DOHH2 (cell line): ENCODE measurements around the gene SYCN.

Source experiments
- H3F3A ChIP-seq: fragments of 200-600 bp; sonication (generic), shearing (Covaris generic); 2 replicates; pipeline ENCODE4 v1.6.0; 2016; ENCODE audit warnings: antibody characterized with exemption, mild to moderate bottlenecking; ENCODE audit not compliant: control insufficient read depth, insufficient read depth
- H3K27ac ChIP-seq: fragments of 200-600 bp; sonication (generic); 2 replicates; pipeline ENCODE4 v1.5.1; 2014; ENCODE audit warnings: low read depth, mild to moderate bottlenecking, low read length, moderate library complexity
- H3K27me3 ChIP-seq: fragments of 200-600 bp; sonication (generic); 2 replicates; pipeline ENCODE4 v1.6.1; 2014; ENCODE audit warnings: mild to moderate bottlenecking, low read length, mixed read lengths; ENCODE audit not compliant: control insufficient read depth
- H3K36me3 ChIP-seq: fragments of 200-600 bp; sonication (generic); 2 replicates; pipeline ENCODE4 v1.6.1; 2014; ENCODE audit warnings: mild to moderate bottlenecking, low read length, moderate library complexity, mixed read lengths; ENCODE audit not compliant: control insufficient read depth
- H3K4me1 ChIP-seq: fragments of 200-600 bp; sonication (generic); 2 replicates; pipeline ENCODE4 v1.6.1; 2014; ENCODE audit warnings: mild to moderate bottlenecking, low read length, mixed read lengths; ENCODE audit not compliant: control insufficient read depth
- H3K4me2 ChIP-seq: fragments of 200-600 bp; sonication (generic); 2 replicates; pipeline ENCODE4 v1.6.0; 2014; ENCODE audit warnings: mild to moderate bottlenecking, low read length, moderate library complexity
- H3K4me3 ChIP-seq: fragments of 200-600 bp; sonication (generic); 2 replicates; pipeline ENCODE4 v1.5.1; 2014; ENCODE audit warnings: mild to moderate bottlenecking, low read length, mixed read lengths
- H3K79me2 ChIP-seq: fragments of 200-600 bp; sonication (generic); 2 replicates; pipeline ENCODE4 v1.6.1; 2014; ENCODE audit warnings: mild to moderate bottlenecking, low read length, mixed read lengths; ENCODE audit not compliant: control insufficient read depth
- H3K9me2 ChIP-seq: fragments of 200-600 bp; sonication (generic); replicated peaks from 2 replicates; pipeline ENCODE4 v1.6.1; 2014; ENCODE audit warnings: mild to moderate bottlenecking, low read length, mixed read lengths; ENCODE audit not compliant: control insufficient read depth
- H3K9me3 ChIP-seq: fragments of 200-600 bp; sonication (generic); 2 replicates; pipeline ENCODE4 v1.6.1; 2014; ENCODE audit warnings: antibody characterized with exemption, low read length, mixed read lengths; ENCODE audit not compliant: control insufficient read depth, insufficient read depth
- H4K20me1 ChIP-seq: fragments of 200-600 bp; sonication (generic); 2 replicates; pipeline ENCODE4 v1.6.0; 2014; ENCODE audit warnings: low read depth, mild to moderate bottlenecking, antibody characterized with exemption, low read length, moderate library complexity; ENCODE audit not compliant: control insufficient read depth, insufficient read depth
- EZH2phosphoT487 ChIP-seq: fragments of 200-600 bp; sonication (generic); IDR thresholded peaks from 2 replicates; pipeline ENCODE4 v1.6.1; 2017; ENCODE audit warnings: borderline replicate concordance, mild to moderate bottlenecking, antibody characterized with exemption, low read length, moderate library complexity, mixed read lengths
- TF ChIP-seq, protein P1 (sequence below): fragments of 200-600 bp; sonication (generic); IDR thresholded peaks from one replicate; pipeline ENCODE4 v1.5.1; 2014; ENCODE audit warnings: antibody characterized with exemption, mild to moderate bottlenecking, low read depth, low read length; ENCODE audit not compliant: poor library complexity, severe bottlenecking

SYCN gene

GRCh38 chr19:39203372-39204341 lies at the start of gene SYCN:
Gene SYCN, minus strand, starts transcription at chr19:39204263. Its CDS starts 9 bp downstream, at chr19:39204254.
- Histone ChIP-seq H3K27ac (no peak within 1 kb of the TSS), H3K9me3 (no peaks in the 10 kb centered on the region), H3K27me3 (no peaks in the 10 kb centered on the region), H3K9me2 (no peaks in the 10 kb centered on the region), H3K4me2 (no peak within 1 kb of the TSS), H3K79me2 (no peaks in the 10 kb centered on the region), H3K36me3 (no peaks in the 10 kb centered on the region), H3F3A (no peaks in the 10 kb centered on the region), H4K20me1 (no peaks in the 10 kb centered on the region), H3K4me1 (no peaks in the 10 kb centered on the region), H3K4me3 (no peak within 1 kb of the TSS)
- TF ChIP-seq EZH2phosphoT487: no peak
- TF ChIP-seq, protein P1, sequence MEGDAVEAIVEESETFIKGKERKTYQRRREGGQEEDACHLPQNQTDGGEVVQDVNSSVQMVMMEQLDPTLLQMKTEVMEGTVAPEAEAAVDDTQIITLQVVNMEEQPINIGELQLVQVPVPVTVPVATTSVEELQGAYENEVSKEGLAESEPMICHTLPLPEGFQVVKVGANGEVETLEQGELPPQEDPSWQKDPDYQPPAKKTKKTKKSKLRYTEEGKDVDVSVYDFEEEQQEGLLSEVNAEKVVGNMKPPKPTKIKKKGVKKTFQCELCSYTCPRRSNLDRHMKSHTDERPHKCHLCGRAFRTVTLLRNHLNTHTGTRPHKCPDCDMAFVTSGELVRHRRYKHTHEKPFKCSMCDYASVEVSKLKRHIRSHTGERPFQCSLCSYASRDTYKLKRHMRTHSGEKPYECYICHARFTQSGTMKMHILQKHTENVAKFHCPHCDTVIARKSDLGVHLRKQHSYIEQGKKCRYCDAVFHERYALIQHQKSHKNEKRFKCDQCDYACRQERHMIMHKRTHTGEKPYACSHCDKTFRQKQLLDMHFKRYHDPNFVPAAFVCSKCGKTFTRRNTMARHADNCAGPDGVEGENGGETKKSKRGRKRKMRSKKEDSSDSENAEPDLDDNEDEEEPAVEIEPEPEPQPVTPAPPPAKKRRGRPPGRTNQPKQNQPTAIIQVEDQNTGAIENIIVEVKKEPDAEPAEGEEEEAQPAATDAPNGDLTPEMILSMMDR: no peak

GRCh38 chr19:39253374-39254149 lies 49.5 kb upstream of the SYCN start:
- H3K9me3 ChIP-seq: no peaks in the 10 kb centered on the region
- no peaks in the 10 kb centered on the region for H3K9me2 ChIP-seq
- H3K36me3 ChIP-seq: no peaks in the 10 kb centered on the region
- H3K4me2 ChIP-seq: no peak overlapping the region
- no peak overlapping the region for H3K27ac ChIP-seq
- TF ChIP-seq EZH2phosphoT487: no peak
- TF ChIP-seq, protein P1: no peak
- H3K4me1 ChIP-seq: peaks cover 17% of the 10 kb centered on the region
- no peaks in the 10 kb centered on the region for H3K27me3 ChIP-seq
- no peaks in the 10 kb centered on the region for H3F3A ChIP-seq
- H3K79me2 ChIP-seq: no peaks in the 10 kb centered on the region
- H3K4me3 ChIP-seq: no peak overlapping the region
- H4K20me1 ChIP-seq: no peaks in the 10 kb centered on the region

GRCh38 chr19:39252458-39252857 lies 48.4 kb upstream of the SYCN start:
- H3K36me3 ChIP-seq: no peaks in the 10 kb centered on the region
- no peak overlapping the region for H3K27ac ChIP-seq
- H3F3A ChIP-seq: no peaks in the 10 kb centered on the region
- no peaks in the 10 kb centered on the region for H3K79me2 ChIP-seq
- TF ChIP-seq, protein P1: no peak
- no peak for TF ChIP-seq EZH2phosphoT487
- H3K9me3 ChIP-seq: no peaks in the 10 kb centered on the region
- H4K20me1 ChIP-seq: no peaks in the 10 kb centered on the region
- H3K27me3 ChIP-seq: no peaks in the 10 kb centered on the region
- no peaks in the 10 kb centered on the region for H3K9me2 ChIP-seq
- no peak overlapping the region; the same call in 1 of the 2 replicates for H3K4me3 ChIP-seq
- H3K4me2 ChIP-seq: peak overlapping the region; percentile 40
- peaks cover 17% of the 10 kb centered on the region for H3K4me1 ChIP-seq
